ENCODE data around the gene SLC9A9.

Gene SLC9A9

DNA sequence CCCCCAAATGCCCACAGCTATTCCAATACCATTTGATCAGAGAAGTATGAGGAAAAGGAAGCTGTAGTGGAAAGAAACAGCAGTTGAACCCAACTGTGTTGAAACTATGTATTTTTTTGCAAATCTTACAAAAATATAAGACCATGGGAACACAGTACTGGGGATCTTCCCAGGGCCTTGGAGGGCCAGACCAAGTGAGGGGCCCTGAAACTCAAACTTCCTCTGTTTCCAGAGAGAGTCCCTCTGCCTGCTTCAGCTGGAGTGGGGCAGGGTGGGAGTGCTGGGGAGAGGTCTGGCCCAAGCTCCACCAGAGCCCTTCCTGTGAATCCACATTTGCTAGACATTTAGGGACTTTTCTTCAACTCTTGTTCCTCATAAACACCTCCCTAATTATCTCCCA is 464.8 kb downstream of the SLC9A9 start:
- no peak for DNase-seq
- no peaks in the 10 kb centered on the region for H3K36me3 ChIP-seq (replicated peaks)
- TF ChIP-seq, protein P1, sequence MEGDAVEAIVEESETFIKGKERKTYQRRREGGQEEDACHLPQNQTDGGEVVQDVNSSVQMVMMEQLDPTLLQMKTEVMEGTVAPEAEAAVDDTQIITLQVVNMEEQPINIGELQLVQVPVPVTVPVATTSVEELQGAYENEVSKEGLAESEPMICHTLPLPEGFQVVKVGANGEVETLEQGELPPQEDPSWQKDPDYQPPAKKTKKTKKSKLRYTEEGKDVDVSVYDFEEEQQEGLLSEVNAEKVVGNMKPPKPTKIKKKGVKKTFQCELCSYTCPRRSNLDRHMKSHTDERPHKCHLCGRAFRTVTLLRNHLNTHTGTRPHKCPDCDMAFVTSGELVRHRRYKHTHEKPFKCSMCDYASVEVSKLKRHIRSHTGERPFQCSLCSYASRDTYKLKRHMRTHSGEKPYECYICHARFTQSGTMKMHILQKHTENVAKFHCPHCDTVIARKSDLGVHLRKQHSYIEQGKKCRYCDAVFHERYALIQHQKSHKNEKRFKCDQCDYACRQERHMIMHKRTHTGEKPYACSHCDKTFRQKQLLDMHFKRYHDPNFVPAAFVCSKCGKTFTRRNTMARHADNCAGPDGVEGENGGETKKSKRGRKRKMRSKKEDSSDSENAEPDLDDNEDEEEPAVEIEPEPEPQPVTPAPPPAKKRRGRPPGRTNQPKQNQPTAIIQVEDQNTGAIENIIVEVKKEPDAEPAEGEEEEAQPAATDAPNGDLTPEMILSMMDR (IDR thresholded peaks at IDR 0.05; ENCODE audit: low read depth, low read length, missing control alignments), result no peak
- no peaks in the 10 kb centered on the region for H3K27me3 ChIP-seq (replicated peaks)
- in situ Hi-C loops (cut with HindIII; ENCODE audit: low pct_ligation_motif_present, low sequenced_read_pairs), result no loop called here
- H3K4me3 ChIP-seq (ENCODE audit: low read depth, low read length), result no peak overlapping the region
- H3K27ac ChIP-seq, result no peak overlapping the region

DNA sequence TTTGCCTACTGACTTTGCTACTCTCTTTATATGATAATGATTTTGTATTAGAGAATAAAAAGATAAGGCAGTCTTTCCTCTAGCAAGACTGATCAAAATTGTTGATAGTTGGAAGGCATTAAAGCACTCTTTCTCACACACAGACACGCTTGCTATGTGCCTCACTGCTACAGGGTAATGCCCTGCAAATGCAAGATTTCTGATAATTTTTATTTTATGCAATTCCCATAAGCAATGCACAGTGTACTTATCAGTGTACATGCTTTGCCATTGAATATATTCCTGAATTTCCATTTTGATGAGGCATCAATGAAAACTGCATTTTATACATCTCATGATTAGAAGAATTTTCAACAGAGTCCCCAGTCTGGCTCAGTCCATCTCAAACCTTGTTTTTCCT is 465.5 kb downstream of the SLC9A9 start:
- DNase-seq, result no peak
- Histone ChIP-seq H3K27ac (no peak overlapping the region), H3K36me3 (replicated peaks) (no peaks in the 10 kb centered on the region), H3K27me3 (replicated peaks) (no peaks in the 10 kb centered on the region), H3K4me3 (ENCODE audit: low read depth, low read length) (no peak overlapping the region)
- in situ Hi-C loops (cut with HindIII; ENCODE audit: low pct_ligation_motif_present, low sequenced_read_pairs), result no loop called here
- TF ChIP-seq, protein P1 (IDR thresholded peaks at IDR 0.05; ENCODE audit: low read depth, low read length, missing control alignments), result no peak

DNA sequence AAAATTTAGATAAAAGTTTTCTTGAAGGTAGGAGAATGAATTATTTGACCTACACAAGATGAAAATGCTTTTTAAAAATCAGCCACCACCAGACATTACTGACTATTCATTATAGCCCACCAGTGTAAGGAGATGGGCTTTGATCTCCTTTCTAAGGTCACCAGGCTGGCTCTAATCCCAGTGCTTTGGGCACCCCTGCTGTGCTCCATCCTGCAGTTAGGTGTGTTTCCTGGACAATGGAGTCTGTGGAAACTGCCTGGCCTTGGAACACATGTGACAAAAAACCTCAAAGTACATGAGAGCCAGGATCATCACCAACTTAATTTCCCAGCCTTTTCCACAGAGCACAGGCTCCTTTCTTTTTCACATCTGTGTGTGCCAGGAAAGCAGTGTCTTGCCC is 467.8 kb downstream of the SLC9A9 start:
- in situ Hi-C loops (cut with HindIII; ENCODE audit: low pct_ligation_motif_present, low sequenced_read_pairs), result no loop called here
- Histone ChIP-seq H3K27me3 (replicated peaks) (no peaks in the 10 kb centered on the region), H3K36me3 (replicated peaks) (no peaks in the 10 kb centered on the region), H3K4me3 (ENCODE audit: low read depth, low read length) (no peak overlapping the region), H3K27ac (no peak overlapping the region)
- TF ChIP-seq, protein P1 (IDR thresholded peaks at IDR 0.05; ENCODE audit: low read depth, low read length, missing control alignments), result no peak
- DNase-seq, result no peak

DNA sequence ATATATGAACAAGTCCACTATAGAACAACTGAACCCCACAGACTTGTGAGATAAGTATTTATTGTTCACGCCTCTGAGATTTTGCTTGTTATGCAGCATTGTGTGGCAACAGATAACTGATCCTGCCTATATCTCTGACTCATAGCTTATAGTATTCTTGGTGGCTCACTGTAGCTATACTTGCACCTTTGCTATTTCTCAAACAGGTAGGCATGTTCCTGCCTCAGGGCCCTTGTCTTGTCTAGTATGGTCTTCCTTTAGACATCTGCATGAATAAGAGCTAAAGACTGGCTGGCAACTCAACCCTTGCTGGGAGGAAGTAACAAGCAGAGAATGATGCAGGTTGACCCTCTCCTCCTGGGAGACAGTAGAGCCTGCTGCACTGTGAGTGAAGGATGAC is 472.6 kb downstream of the SLC9A9 start:
- H3K27ac ChIP-seq, result no peak overlapping the region
- in situ Hi-C loops (cut with HindIII; ENCODE audit: low pct_ligation_motif_present, low sequenced_read_pairs), result no loop called here
- no peak overlapping the region for H3K4me3 ChIP-seq (ENCODE audit: low read depth, low read length)
- DNase-seq, result no peak
- TF ChIP-seq, protein P1 (IDR thresholded peaks at IDR 0.05; ENCODE audit: low read depth, low read length, missing control alignments), result no peak
- H3K27me3 ChIP-seq (replicated peaks), result no peaks in the 10 kb centered on the region
- no peaks in the 10 kb centered on the region for H3K36me3 ChIP-seq (replicated peaks)

DNA sequence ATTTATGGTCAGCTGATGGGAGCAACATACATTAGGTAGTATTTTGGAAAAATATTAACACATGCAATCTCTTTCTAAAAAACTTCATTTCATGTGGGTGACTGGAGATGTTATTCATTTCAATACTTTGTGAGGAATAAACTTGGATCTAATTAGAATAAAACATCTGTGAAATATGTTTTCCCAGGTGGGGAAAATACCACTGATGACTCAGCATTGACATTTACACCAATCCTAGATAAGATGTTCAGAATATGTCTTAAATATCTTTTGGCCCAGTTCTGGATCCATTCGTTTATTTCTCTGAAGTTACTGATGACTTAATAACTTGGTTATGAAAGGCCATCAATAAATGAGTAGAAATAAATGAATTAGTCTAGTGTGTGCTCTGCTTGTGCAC is 481.1 kb downstream of the SLC9A9 start:
- H3K4me3 ChIP-seq (ENCODE audit: low read depth, low read length), result no peak overlapping the region
- H3K36me3 ChIP-seq (replicated peaks), result no peaks in the 10 kb centered on the region
- TF ChIP-seq, protein P1 (IDR thresholded peaks at IDR 0.05; ENCODE audit: low read depth, low read length, missing control alignments), result no peak
- no peaks in the 10 kb centered on the region for H3K27me3 ChIP-seq (replicated peaks)
- no peak for DNase-seq
- in situ Hi-C loops (cut with HindIII; ENCODE audit: low pct_ligation_motif_present, low sequenced_read_pairs), result no loop called here
- H3K27ac ChIP-seq, result no peak overlapping the region

DNA sequence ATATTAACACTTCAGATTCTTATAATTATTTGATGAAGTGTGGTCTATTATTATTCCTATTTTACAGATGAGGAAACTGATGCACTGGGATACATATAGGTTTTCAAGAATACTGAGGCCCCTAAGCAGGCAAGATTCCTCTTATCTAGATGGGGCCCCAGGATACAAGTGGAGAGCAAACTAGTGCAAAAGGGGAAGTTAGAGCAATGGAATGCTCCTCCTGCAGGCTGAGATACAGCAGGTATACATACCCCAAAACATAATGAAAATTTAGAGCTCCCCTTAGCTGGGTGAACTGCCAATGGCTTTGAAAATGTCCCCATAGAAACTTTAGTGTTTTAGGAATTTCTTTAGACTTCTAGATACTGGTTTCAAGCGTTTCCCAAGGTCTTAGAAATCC is 481.6 kb downstream of the SLC9A9 start:
- H3K36me3 ChIP-seq (replicated peaks), result no peaks in the 10 kb centered on the region
- TF ChIP-seq, protein P1 (IDR thresholded peaks at IDR 0.05; ENCODE audit: low read depth, low read length, missing control alignments), result no peak
- H3K4me3 ChIP-seq (ENCODE audit: low read depth, low read length), result no peak overlapping the region
- H3K27ac ChIP-seq, result no peak overlapping the region
- DNase-seq, result no peak
- in situ Hi-C loops (cut with HindIII; ENCODE audit: low pct_ligation_motif_present, low sequenced_read_pairs), result no loop called here
- no peaks in the 10 kb centered on the region for H3K27me3 ChIP-seq (replicated peaks)
